Stimulated activated CD4-positive, alpha-beta T cell treated with anti-CD3 and anti-CD28 coated beads, Interleukin-15, amount 100 ng/mL, for 1 hour (primary cell): ENCODE measurements around the gene LINC00305.

ENCODE experiments used
- DNase-seq, 2 donors: peaks; one replicate each; pipeline ENCODE4 v3.0.0-alpha.2; 2020; ENCODE audit warnings: low read depth in 1 of 2, low spot score in 1 of 2

Gene LINC00305

DNA sequence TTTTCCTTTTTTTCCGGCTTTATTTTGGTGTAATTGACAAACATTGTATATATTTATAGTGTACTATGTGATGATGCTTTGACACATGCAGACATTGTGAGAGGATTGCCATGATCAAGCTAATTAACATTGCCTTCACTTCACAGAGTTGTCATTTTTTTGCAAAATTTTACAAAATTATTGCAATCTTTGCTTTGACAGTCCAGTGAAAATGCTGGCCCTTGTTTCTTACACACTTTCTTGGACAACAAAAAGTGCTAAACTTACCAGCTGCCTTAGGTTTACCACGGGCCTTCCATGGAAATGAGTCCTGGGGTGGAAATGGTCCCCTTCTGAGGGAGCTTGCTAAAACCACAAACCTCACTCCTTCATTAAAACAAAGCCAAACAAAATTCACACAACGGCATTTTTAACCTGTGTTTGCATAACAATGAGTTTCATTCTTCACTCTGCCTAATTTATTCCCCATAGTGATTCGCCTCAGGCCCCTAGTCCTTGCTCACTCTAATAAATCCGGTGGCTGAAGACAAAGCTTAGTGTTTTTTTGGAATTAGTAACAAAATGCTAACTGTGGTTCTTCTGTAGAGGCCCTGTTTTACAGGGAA lies 32.2 kb downstream of the LINC00305 start:
- no peak for DNase-seq

DNA sequence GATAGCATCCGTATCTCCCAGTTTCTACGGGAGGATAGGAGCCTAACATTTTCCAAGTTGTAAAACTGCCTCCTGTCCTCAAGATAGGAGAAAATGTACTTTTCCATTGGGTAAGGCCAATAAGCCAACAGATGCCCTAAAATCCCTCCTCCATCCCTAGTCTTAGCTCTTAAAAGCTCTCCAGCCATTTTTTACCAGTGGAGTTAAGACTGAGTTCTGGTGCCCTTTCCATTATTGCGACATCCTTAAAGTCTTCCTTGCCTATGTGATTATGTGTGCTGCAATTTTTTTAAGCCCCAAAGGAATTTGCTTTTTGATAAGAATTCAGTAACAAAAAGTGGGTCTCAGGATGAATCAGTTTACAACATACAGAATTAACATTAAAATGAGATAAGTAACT lies 33.0 kb downstream of the LINC00305 start:
- DNase-seq = no peak

DNA sequence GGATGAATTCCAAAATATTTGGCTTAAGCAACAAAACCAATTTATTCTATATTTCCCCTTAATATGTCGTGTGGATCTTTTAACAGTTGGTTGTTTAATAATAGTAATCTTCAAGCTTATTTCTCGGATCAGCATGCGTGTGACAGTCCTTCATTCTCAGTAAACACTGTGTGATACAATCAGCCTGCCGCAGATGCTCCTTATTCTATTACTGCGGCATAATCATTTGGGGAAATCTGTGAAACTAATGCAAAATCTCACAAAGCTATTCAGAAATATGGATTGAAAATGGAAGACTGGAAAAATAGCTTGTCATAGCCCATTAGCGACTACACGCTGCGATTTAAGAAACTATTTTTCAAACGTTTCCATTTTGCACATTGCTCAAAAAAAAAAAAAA lies 36.9 kb downstream of the LINC00305 start:
- no peak for DNase-seq

DNA sequence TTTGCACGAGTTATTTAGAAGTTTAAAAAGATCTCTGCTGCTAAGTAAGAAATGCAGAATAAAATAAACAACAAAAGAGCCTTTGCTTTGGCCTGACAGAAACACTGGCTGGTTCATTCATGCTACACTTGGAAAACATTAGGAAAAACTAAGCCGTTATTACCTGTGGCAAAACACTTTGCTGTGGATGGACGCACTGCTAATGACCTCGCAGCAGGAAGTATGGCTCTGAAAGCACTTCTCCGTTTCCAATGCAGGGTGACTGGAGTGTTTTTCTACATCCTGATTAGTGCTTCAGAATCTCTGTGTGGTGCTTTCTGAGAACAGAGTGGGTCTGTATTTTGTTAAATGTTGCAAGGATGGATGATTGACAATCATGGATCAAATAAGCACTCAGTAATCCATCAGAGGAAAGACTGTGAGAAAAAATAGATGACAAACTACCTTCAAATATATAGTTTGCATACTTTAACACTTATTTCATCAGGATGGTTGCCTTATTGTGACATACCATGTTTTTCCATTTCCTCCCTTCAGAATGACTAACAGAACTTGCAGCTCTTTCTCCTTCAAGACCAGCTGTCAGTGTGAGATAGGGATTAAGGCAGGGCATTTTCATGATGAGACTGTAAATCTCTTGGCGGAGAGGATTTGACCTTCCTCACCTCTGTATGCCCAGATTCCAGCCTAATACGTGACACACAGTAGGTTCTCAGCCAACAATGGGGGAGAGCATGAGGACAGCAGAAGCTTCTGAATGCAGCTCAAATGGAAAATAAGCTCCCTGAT lies 38.0 kb downstream of the LINC00305 start:
- no peak for DNase-seq

DNA sequence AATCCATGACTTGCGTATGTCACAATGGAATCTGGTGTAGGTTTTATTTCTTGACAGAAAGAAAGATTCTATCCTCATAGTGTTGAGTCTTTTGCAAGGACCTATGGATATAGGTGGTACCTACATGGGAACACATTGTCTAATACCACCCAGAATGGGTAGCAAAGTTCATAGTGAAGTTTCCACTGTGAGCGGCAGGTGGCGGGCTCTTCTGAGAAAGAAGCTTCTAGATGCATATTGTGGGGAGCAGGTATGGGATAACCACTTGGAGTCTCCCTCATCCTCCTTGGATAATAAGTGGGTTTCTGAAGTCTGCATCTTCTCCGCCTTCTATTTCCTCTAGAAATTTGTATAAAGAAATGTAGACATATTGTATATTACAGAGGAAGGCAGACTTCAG lies 44.9 kb downstream of the LINC00305 start:
- DNase-seq = no peak

DNA sequence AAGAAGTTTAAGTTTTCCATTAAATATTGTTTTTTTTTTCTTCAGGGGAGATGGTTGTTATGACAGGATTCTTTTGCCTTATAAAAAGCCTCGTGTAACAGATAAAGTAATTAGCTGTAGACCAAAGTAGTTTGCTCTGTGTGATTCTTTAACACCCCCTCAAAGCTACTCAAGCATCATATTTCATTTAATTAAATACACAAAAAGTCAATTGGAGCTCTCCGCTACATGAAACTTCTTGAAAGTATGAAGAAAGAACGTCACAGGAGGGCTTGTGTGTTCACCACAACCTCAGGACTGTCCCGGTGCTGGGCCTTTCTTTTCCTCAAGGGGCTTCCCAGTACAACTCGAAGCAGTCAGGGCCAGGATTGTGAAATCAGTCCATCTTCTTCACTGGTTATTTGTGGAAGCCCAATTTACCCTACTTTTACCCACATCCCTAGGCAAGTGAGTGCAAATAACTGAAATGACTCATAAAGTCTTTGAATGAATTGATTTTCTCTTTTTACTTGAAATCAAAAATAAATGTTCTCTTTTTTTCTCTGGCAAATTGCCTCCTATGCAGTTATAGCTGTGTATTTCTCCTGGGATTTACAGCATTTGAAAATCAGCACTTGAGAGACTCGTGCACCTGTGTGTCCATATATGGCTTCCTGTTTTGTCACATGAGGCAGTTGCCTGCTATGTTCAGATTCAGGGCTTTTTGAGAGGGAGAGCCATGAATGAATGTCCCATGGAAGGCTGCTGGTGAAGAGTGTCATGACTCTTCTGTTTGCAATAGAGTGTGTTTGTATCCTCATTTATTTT lies 48.6 kb downstream of the LINC00305 start:
- DNase-seq = no peak

DNA sequence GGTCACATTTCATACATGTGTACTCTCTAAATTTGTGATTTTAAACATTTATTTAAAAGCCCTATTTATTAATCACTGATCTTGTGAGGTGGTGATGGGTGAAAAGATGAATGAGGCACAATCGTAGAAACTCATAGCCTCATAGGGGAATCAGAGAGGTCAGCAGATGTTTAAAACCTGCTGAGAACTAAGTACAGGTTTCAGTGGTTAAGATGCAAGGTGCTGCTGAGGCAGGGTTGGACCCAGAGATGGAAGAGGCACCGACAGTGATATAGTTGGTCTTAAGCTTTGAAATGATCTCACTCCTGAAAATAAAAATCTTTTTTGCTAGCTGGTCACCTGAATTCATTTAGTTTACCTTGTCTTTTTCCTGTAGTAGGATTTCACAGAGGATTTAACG lies 49.6 kb downstream of the LINC00305 start:
- DNase-seq = no peak

DNA sequence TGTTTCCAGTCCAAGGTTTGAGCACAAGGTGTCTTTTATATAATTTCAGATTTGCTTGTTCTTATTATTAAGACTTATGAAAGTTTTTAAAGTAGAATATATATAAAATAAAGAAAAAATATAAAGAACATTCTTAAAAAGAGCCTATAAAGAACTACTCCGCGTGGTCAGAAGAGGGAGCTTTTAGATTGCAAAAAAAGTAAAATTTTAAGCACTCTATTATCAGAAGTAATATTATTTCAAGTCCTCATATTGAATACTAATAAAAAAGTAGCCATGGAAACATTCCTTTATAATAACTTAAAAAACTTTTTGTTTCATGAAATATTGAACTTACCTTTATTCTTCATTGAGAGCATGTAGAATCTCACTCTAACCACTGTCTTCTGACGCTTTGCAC lies 51.4 kb downstream of the LINC00305 start:
- no peak for DNase-seq

DNA sequence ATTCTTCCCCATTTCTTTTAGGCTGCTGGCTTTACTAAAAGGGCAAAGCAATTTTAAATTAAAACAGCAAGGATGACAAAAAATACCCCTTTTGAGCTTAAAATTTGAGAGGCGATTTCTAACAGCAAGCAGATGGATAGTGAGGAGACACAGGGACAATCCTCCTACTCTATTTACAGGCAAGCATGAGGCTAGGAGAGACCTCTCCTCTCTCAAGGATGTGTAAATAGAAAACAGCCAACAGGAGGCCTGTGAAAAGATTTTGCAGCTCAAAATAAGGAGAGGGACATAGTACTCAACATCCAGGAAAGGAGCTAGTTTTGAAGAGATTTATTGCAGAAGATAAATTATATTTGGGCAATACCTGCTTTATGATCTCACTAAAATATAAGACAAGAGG lies 53.8 kb downstream of the LINC00305 start:
- DNase-seq = no peak

DNA sequence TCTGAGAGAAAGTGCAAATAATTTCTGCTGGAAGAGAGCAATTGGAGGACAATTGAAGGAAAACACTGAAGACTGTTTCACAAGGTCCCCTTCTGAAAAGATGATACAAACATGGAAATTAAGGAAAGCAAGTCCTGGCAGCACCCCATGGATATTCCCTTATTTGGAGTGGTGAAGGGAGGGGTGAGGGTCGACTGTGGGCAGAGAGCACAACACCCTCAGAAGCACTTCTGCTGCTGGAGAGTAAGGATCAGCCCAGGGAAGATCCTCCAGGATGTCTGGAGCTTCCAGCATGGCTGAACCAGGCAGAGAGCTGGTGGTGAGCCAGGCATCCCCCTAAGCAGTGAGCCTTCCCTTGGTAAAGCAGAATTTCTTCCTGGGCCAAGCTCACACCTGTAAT lies 54.7 kb downstream of the LINC00305 start:
- DNase-seq = no peak

DNA sequence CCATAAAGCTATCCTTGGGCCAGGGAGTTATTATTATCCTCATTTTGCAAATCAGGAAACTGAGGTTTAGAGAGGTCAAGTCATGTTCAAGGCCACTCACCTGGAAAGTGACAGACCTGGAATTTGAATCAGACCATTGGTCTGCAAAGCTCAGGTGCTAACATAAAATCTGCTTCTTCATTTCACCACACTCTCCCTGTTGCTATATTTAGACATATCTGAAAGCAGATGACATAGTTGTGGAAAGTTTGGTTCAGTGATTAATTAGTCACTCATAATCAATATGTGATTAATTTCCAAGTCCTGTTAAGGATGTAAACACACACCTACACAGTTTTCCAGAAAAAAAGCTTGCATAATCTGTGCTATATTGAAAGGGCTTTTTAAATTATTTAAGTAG lies 57.4 kb downstream of the LINC00305 start:
- DNase-seq = no peak

DNA sequence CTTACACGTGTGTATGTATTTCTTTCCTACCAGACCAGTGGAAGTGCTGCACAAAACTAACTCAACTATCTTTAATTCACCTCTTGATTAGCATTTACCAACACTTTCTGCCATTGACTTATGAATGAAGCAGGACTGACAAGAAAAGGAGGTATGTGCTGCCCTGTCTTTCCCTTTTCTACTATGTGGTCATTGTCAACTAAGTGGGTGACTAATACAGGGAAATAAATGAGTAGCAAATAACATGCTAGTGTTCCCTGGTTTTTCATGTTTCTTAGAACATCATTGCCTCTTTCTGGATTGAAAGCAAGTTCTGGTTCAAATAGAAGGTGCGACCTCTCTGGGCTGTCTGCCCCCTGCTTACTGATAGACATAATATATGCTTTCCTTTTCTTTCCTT lies 58.0 kb downstream of the LINC00305 start:
- DNase-seq = no peak

DNA sequence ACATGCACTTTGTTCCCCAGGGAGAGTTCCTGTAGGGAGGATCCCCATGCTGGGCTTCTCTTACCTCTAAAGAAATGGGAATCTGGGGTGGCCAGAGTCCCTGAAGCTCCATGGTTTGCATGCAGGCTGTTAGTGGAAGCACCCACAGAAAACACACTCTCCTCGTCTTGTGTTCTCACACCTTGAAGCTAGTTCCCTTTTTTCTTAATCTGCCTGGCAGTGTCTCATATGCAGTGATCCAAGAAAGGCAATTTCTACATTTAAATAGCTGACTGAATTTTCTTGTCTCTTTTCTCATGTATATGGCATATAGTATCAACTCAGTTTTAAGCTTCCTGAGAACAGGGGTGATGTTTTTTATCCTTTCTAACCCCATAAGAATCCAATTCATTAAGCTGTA lies 65.0 kb downstream of the LINC00305 start:
- DNase-seq = no peak

DNA sequence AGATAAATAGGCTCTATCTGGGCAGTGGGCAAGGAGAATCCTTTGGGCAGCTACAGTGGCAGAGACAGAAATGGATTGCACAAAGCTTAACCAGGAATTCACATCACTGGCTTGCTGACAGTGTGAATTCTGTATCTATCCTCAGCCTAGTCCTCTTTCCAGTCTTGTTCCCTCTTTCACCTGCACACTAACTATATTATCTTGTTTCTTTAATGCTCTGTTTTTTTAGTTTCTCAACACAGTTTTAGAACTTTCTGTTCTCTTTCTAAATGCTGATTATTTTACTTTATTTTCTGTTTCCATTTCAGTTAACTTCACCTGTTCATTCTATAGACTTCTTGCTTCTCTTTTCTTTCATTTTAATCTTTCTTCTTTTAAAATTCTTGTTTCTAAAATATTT lies 66.4 kb downstream of the LINC00305 start:
- DNase-seq = no peak

DNA sequence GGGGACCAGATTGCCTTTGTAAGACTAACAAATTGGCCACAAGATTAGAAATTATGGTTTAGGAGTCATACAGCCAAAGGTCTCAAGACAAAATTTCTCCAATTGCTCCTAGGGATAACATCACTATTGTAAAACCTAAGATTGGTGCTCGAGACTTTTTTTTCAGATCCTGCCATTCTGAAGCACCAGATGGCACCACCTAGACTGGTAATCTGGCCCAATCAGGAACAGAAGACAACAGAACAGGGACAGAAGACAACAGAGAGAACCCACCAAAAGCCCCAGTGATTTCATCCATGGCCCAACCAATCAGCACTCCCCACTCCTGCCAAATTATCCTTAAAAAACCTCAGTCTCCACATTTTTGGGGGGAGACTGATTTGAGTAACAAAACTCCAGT lies 66.8 kb downstream of the LINC00305 start:
- DNase-seq = no peak

DNA sequence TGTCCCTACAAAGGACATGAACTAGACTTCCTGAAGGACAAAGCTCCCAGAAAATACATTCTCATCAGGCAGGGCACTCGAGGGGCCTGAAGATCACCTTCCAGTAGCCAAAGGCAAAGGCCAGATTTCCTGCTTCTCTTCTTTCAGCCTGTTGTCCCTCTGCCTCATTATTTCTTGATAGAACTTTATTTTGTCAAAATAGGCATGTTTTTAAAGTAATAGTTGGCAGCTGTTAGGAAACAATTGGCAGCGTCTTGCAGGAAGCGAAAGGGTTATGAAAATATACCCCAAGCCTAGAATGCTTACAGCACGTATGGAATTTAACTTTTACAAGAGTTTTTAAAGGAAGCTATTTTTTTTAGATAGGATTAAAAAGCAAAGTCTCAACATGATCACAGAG lies 74.9 kb downstream of the LINC00305 start:
- DNase-seq = no peak

DNA sequence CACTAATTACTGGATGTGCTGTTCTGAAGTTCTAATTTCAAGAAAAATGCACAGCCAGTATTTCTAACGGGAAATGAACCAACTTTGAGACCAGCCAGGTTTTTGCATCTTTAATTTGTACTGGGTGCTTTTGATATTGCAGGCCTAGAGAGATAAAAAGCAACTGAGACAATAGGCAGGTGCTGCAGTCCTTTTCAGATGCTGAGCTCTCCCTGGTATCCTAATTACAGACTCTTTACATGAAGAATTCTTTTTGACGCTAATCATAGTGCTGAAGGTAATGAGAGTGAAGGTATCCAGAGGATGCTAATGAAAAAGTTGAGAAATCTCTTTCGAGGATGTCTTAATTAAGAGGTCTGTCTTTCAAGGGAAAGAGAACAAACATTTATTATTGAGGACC lies 93.9 kb downstream of the LINC00305 start:
- DNase-seq = no peak

DNA sequence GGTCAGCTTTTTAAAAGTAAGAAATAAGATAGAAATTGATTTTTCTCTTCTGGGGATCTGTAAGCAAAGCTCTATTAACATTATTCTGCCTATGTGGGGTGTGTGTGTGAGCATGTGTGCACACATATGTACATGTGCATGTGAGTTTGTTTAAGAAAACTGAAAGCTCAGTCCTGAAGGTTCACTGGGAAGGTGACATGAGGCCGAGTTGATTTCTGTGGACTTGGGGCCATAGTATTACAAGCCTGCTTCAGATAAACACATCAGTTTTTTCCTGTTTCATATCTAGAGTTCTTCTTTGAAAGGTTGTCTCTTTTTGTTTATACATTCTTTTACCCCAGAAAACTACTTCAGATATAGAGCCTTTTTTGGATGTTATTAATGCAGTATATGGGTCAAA lies 95.6 kb downstream of the LINC00305 start:
- no peak for DNase-seq

DNA sequence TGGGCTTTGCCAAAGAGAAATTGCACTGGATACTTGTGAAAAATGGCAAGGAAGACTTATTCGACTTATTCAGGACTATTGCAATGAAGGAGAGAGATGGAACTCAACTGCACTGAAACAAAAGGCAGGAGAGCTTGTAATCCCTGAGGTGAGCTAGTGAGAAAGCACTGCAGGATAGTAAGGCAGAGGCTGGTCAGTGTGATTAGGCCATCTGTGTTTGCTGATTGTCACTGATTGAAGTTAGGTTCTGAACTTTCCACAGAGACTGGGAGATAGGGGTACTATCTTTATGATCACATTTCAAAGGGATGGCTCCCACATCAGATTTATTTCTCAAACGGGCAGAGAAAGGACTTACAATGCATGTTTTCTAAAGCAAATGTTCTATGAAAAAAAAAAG lies 96.1 kb downstream of the LINC00305 start:
- DNase-seq = no peak

DNA sequence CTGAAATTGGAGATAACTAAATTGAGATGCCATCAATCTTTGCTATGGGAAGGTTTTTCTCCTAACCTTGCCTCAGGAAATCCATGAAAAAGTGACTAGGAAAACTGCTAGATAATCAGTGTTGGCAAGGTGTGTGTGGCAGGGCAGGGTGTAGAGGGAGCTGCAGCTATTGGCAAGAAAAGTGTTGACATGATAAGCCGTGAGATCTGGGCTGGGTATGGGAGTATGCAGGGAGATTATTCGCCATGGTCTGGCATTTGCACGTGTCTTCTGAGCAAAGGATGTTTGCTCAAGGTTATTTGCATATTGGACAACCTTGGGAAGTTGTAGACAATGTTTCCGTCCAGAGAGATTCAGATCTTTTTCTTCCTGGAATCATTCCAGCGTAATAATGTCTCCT lies 104.3 kb downstream of the LINC00305 start:
- no peak for DNase-seq

DNA sequence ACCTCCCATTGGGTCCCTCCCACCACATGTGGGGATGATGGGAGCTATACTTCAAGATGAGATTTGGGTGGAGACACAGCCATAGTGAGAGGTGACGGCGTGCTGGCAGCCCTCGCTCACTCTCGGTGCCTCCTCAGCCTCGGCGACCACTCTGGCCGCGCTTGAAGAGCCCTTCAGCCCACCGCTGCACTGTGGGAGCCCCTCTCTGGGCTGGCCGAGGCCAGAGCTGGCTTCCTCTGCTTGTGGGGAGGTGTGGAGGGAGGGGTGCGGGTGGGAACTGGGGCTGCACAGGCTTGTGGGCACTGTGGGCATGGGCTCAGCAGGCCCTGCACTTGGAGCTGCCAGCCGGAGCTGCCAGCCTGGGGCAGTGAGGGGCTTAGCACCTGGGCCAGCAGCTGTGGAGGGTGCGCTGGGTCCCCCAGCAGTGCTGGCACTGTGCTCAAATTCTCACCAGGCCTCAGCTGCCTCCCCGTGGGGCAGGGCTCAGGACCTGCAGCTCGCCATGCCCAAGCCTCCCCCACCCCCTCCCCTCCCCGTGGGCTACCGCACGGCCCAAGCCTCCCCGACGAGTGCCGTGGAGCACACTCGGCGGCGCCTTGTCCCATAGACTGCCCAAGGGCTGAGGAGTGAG lies 106.0 kb downstream of the LINC00305 start:
- no peak for DNase-seq
